Kidney (tissue), 14 donors: ENCODE measurements around the gene DYNC1I1. TPM values are rescaled to one million over a fixed set of nuclear protein-coding genes. Genes with fewer than 3 reads are reported as not detected.

Source experiments
- DNase-seq, 5 donors: peaks; one replicate each; pipeline ENCODE4 v3.0.0-alpha.2; 2013 to 2020
- FAIRE-seq: peaks from 2 replicates; lab custom pipeline; 2012; peaks lifted over from hg19 to GRCh38; lab: Jason Lieb, UNC
- H3K27ac ChIP-seq, 2 donors: one replicate each; pipeline ENCODE4 v1.7.0; 2013; ENCODE audit warnings: low read depth in 2 of 2, low read length in 2 of 2, inconsistent platforms in 1 of 2
- H3K27me3 ChIP-seq: one replicate; pipeline ENCODE4 v1.7.1; 2013; ENCODE audit warnings: low read length, inconsistent platforms; ENCODE audit not compliant: control insufficient read depth, insufficient read depth
- H3K36me3 ChIP-seq, 3 donors: one replicate each; pipeline versions ENCODE4 v1.7.0 to v1.7.1; 2013; ENCODE audit warnings: low read length in 3 of 3, control low read depth in 1 of 3, inconsistent platforms in 1 of 3; ENCODE audit not compliant: insufficient read depth in 3 of 3, control insufficient read depth in 2 of 3
- H3K4me1 ChIP-seq, 3 donors: one replicate each; pipeline versions ENCODE4 v1.7.0 to v1.7.1; 2013; ENCODE audit warnings: low read length in 3 of 3, inconsistent platforms in 1 of 3, low read depth in 1 of 3; ENCODE audit not compliant: control insufficient read depth in 2 of 3, insufficient read depth in 2 of 3
- H3K4me3 ChIP-seq, 3 donors: one replicate each; pipeline versions ENCODE4 v1.7.0 to v1.8.1; 2013; ENCODE audit warnings: low read length in 3 of 3, control low read depth in 1 of 3, inconsistent platforms in 1 of 3
- H3K9ac ChIP-seq, 3 donors: one replicate each; pipeline versions ENCODE4 v1.7.0 to v1.7.1; 2013; ENCODE audit warnings: low read length in 3 of 3, control low read depth in 1 of 3, inconsistent platforms in 1 of 3
- H3K9me3 ChIP-seq, 3 donors: one replicate each; pipeline versions ENCODE4 v1.7.0 to v1.7.1; 2013; ENCODE audit warnings: low read length in 3 of 3, control low read depth in 1 of 3, inconsistent platforms in 1 of 3; ENCODE audit not compliant: control insufficient read depth in 2 of 3, insufficient read depth in 1 of 3
- intact Hi-C: fragments of 100-400 bp; cut with DNase I; formaldehyde crosslinking; loops from one replicate; pipeline ENCODE4 v1.11.1; 2022
- polyA plus RNA-seq: library from polyadenylated mRNA; stranded (reverse); fragments of 350-450 nt; fragmentation: Illumina TruSeq; extraction: RNeasy Lipid Tissue Mini Kit (QIAGEN cat#74804); gene quantifications from one replicate; pipeline ENCODE4 v1.2.3, GENCODE V29; 2014; ENCODE audit warnings: low read depth, low replicate concordance; ENCODE audit not compliant: insufficient read depth
- total RNA-seq: library from RNA; stranded (reverse); fragmentation: NEBNext Ultra II Directional; extraction: Animal tissue kit (Norgen Biotek cat#: 25700); gene quantifications from one replicate; pipeline ENCODE4 v1.2.1, GENCODE V29; 2021
- TF ChIP-seq, protein P1 (sequence below): IDR thresholded peaks from 3 replicates; pipeline ENCODE4 v1.5.1; 2012; ENCODE audit warnings: mild to moderate bottlenecking, moderate library complexity, borderline replicate concordance; ENCODE audit not compliant: insufficient read depth; ENCODE audit errors: extremely low read depth
- donor health status: control.
- donor health status: control.
- donor health status: control.
- donor health status: control.
- donor health status: control.
- donor health status: DM: yes; HTN: yes; CAD: no.
- donor health status: Normal renal cell carcinoma (clear cell type).

Gene DYNC1I1
- total and polyA plus RNA-seq, 2 donors from 2014 or later: 2.3 to 2.6 TPM

DNA sequence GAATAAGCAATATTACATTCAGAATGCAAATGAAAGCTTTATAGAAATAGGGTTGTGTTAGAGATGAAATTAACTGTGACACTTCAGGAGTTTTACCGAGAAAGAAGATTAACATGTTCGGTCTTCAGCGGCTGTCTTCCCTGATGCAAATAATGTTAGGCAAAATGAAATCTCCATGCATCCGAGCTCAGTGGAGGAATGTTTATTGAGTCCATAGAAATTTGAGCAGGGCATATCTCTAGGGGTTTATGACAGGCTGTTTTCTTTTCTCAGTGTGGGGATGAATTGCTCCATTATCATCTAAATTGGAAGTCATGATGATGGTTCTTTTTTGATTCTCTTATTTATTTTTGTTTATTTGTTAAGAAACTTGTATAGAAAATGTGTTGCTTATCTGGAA lies 31.7 kb downstream of the DYNC1I1 start:
- no peak for FAIRE-seq
- Histone ChIP-seq H3K4me3 (no peak overlapping the region), H3K9me3 (no peaks in the 10 kb centered on the region), H3K9ac (no peak overlapping the region), H3K27ac (no peak overlapping the region), H3K4me1 (no peaks in the 10 kb centered on the region), H3K27me3 (no peaks in the 10 kb centered on the region), H3K36me3 (no peaks in the 10 kb centered on the region)
- intact Hi-C loops: no loop called here
- TF ChIP-seq, protein P1, sequence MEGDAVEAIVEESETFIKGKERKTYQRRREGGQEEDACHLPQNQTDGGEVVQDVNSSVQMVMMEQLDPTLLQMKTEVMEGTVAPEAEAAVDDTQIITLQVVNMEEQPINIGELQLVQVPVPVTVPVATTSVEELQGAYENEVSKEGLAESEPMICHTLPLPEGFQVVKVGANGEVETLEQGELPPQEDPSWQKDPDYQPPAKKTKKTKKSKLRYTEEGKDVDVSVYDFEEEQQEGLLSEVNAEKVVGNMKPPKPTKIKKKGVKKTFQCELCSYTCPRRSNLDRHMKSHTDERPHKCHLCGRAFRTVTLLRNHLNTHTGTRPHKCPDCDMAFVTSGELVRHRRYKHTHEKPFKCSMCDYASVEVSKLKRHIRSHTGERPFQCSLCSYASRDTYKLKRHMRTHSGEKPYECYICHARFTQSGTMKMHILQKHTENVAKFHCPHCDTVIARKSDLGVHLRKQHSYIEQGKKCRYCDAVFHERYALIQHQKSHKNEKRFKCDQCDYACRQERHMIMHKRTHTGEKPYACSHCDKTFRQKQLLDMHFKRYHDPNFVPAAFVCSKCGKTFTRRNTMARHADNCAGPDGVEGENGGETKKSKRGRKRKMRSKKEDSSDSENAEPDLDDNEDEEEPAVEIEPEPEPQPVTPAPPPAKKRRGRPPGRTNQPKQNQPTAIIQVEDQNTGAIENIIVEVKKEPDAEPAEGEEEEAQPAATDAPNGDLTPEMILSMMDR: no peak
- DNase-seq: no peak

DNA sequence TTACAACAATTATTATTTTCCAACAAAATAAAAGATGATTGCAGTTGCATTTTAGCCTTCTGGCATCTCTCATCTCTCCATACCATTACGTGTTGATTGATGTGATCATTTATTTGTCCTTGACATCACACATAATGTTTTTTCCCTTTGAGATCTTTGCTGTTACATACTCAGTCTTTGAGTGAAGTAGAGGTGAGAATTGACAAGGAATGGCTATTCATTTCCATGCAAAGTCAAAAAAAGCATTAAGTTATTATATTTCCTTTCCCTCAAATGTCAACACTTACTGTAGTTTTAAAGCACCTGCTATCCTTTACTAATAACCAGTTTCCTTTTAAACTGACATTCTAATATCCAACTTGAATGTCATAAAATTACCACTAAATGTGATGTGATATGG lies 33.6 kb downstream of the DYNC1I1 start:
- no peak overlapping the region for H3K27ac ChIP-seq
- no peak overlapping the region for H3K4me3 ChIP-seq
- DNase-seq (no peak), FAIRE-seq (no peak)
- no peak overlapping the region for H3K9ac ChIP-seq
- TF ChIP-seq, protein P1: no peak
- H3K4me1 ChIP-seq: no peaks in the 10 kb centered on the region
- H3K27me3 ChIP-seq: no peaks in the 10 kb centered on the region
- no peaks in the 10 kb centered on the region for H3K9me3 ChIP-seq
- intact Hi-C loops: no loop called here
- no peaks in the 10 kb centered on the region for H3K36me3 ChIP-seq

DNA sequence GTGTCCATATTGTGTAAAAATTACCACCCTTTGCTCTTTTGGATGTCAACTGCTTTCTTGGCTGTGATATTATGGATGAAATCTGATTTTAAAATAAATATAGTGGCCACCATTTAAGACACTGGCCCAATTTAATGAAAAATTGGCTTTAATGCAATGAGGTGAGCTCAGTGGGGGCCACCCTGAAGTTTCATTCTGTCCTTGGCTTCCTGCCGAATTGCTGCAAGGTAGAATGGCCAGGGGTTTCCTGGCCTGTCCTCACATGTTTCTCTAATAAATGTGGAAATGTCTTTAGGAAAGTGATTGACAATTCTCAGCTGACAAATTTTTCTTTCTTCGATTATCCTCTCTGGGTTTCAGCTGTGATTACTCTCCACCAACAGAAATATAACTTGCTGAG lies 36.0 kb downstream of the DYNC1I1 start:
- H3K9ac ChIP-seq: no peak overlapping the region
- H3K27me3 ChIP-seq: no peaks in the 10 kb centered on the region
- no peak overlapping the region for H3K4me3 ChIP-seq
- H3K27ac ChIP-seq: no peak overlapping the region
- DNase-seq (no peak), FAIRE-seq (no peak)
- TF ChIP-seq, protein P1: no peak
- H3K4me1 ChIP-seq: no peaks in the 10 kb centered on the region
- H3K36me3 ChIP-seq: no peaks in the 10 kb centered on the region
- intact Hi-C loops: no loop called here
- no peaks in the 10 kb centered on the region for H3K9me3 ChIP-seq

DNA sequence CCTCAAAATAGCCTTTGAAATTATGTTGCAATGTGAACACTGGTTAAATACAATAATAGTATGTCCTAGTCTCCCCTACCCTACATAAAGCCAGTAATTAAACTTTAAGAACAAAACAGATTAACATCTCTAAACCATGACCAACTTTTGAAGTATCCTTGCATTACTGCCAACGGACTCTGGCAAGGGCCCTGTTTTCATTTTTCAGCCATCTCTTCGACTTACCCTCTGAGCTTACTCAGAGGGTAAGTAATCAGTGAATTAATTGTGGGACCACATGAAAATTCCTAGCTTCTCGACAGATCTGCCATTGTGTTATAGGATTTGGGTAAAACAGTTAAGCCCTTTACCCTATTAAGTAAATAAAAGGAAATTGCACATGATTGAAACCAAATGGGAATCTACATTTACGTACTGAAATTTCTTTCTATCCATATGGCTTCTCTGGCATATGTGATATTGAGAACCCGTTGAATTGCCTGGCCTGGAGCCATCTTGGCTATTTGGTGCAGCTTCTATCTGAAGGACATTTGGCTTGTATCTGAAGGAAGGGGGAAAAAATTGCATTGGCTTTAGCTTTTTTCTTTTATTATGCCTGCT lies 39.6 kb downstream of the DYNC1I1 start:
- FAIRE-seq: no peak

More for the DNA sequence above, 39.6 kb downstream of the DYNC1I1 start:
- Histone ChIP-seq H3K4me1 (no peaks in the 10 kb centered on the region), H3K4me3 (no peak overlapping the region), H3K9me3 (no peaks in the 10 kb centered on the region), H3K36me3 (no peaks in the 10 kb centered on the region), H3K27me3 (no peaks in the 10 kb centered on the region), H3K9ac (no peak overlapping the region), H3K27ac (no peak overlapping the region)
- DNase-seq: no peak
- TF ChIP-seq, protein P1: no peak
- intact Hi-C loops: no loop called here
